ENCODE measurements around the gene MATN4. TPM values are rescaled to one million over a fixed set of nuclear protein-coding genes. Genes with fewer than 3 reads are reported as not detected.

The MATN4 gene
- total and polyA plus RNA-seq, 7 experiments from 2014 or later: 2.3 TPM; not detected in 6

GRCh38 chr20:45341579-45341938, 33.5 kb upstream of the MATN4 start:
- ATAC-seq (no peak), DNase-seq (no peak)
- Mint-ChIP-seq H3K27ac (no peak overlapping the region), H3K27me3 (peaks cover 0 to 13% (median 4%) of the 10 kb centered on the region in 5 donors), H3K4me1 (peaks cover 0 to 53% (median 0%) of the 10 kb centered on the region in 7 donors), H3K36me3 (peaks cover 0 to 1% (median 0%) of the 10 kb centered on the region in 5 donors), H3K4me3 (no peak overlapping the region), H3K9me3 (no peaks in the 10 kb centered on the region)
- no peaks in the 10 kb centered on the region for H3K9me3 ChIP-seq (ENCODE audit: control insufficient read depth in 2 of 3, low read length in 3 of 3)
- H3K36me3 ChIP-seq (ENCODE audit: control insufficient read depth in 2 of 3, insufficient read depth in 3 of 3, low read length in 3 of 3): no peaks in the 10 kb centered on the region
- ChIA-PET CTCF (no interaction called here), POLR2A (no interaction called here)
- no peak overlapping the region for H3K4me3 ChIP-seq (ENCODE audit: low read length)
- no peaks in the 10 kb centered on the region for H3K4me1 ChIP-seq (ENCODE audit: control insufficient read depth in 2 of 2, insufficient read depth in 2 of 2, low read length in 2 of 2)
- no peak overlapping the region for H3K27ac ChIP-seq (ENCODE audit: low read depth, low read length)
- intact Hi-C loops (cut with micrococcal nuclease): no loop called here
- no peaks in the 10 kb centered on the region for H3K27me3 ChIP-seq (ENCODE audit: control insufficient read depth in 2 of 2, insufficient read depth in 2 of 2, low read length in 2 of 2)

- no peaks in the 10 kb centered on the region for H3K9me3 Mint-ChIP-seq
- H3K4me3 Mint-ChIP-seq: no peak overlapping the region
- H3K36me3 Mint-ChIP-seq: peaks cover 0 to 2% (median 0%) of the 10 kb centered on the region in 5 donors
- H3K4me1 ChIP-seq (ENCODE audit: control insufficient read depth in 2 of 2, insufficient read depth in 2 of 2, low read length in 2 of 2): no peaks in the 10 kb centered on the region
- H3K27ac Mint-ChIP-seq: peak overlapping the region in 1 of 9 donors; percentile 23
- H3K4me1 Mint-ChIP-seq: peaks cover 0 to 47% (median 0%) of the 10 kb centered on the region in 7 donors
- H3K36me3 ChIP-seq (ENCODE audit: control insufficient read depth in 2 of 3, insufficient read depth in 3 of 3, low read length in 3 of 3): no peaks in the 10 kb centered on the region
- H3K4me3 ChIP-seq (ENCODE audit: low read length): no peak overlapping the region
- no peak overlapping the region for H3K27ac ChIP-seq (ENCODE audit: low read depth, low read length)
- H3K9me3 ChIP-seq (ENCODE audit: control insufficient read depth in 2 of 3, low read length in 3 of 3): no peaks in the 10 kb centered on the region
- ATAC-seq (no peak), DNase-seq (no peak)
- ChIA-PET POLR2A (no interaction called here), CTCF (interaction anchor here (0.6 kb wide), 1 partner anchor 429 kb away, joined by 3 read pairs; no protein-coding TSS in a partner anchor)
- H3K27me3 Mint-ChIP-seq: peaks cover 0 to 7% (median 4%) of the 10 kb centered on the region in 5 donors
- no peaks in the 10 kb centered on the region for H3K27me3 ChIP-seq (ENCODE audit: control insufficient read depth in 2 of 2, insufficient read depth in 2 of 2, low read length in 2 of 2)
- intact Hi-C loops (cut with micrococcal nuclease): no loop called here
Observed at GRCh38 chr20:45340951-45341350, 32.9 kb upstream of the MATN4 start.

GRCh38 chr20:45340236-45340847, 32.2 kb upstream of the MATN4 start:
- Histone ChIP-seq H3K4me3 (ENCODE audit: low read length) (no peak overlapping the region), H3K4me1 (ENCODE audit: control insufficient read depth in 2 of 2, insufficient read depth in 2 of 2, low read length in 2 of 2) (no peaks in the 10 kb centered on the region), H3K36me3 (ENCODE audit: control insufficient read depth in 2 of 3, insufficient read depth in 3 of 3, low read length in 3 of 3) (no peaks in the 10 kb centered on the region), H3K27me3 (ENCODE audit: control insufficient read depth in 2 of 2, insufficient read depth in 2 of 2, low read length in 2 of 2) (no peaks in the 10 kb centered on the region), H3K9me3 (ENCODE audit: control insufficient read depth in 2 of 3, low read length in 3 of 3) (no peaks in the 10 kb centered on the region), H3K27ac (ENCODE audit: low read depth, low read length) (no peak overlapping the region)
- ChIA-PET CTCF (no interaction called here), POLR2A (no interaction called here)
- intact Hi-C loops (cut with micrococcal nuclease): no loop called here
- DNase-seq: no peak
- H3K4me1 Mint-ChIP-seq: peaks cover 0 to 41% (median 0%) of the 10 kb centered on the region in 7 donors
- no peak overlapping the region for H3K4me3 Mint-ChIP-seq
- no peaks in the 10 kb centered on the region for H3K9me3 Mint-ChIP-seq
- H3K36me3 Mint-ChIP-seq: peaks cover 0 to 7% (median 0%) of the 10 kb centered on the region in 5 donors
- no peak for ATAC-seq
- H3K27me3 Mint-ChIP-seq: peaks cover 0 to 5% (median 1%) of the 10 kb centered on the region in 5 donors
- no peak overlapping the region for H3K27ac Mint-ChIP-seq

- DNase-seq: no peak
- Mint-ChIP-seq H3K27me3 (peaks cover 0 to 1% (median 0%) of the 10 kb centered on the region in 5 donors), H3K4me1 (peaks cover 0 to 36% (median 0%) of the 10 kb centered on the region in 7 donors), H3K36me3 (peaks cover 0 to 7% (median 0%) of the 10 kb centered on the region in 5 donors), H3K27ac (peak overlapping the region in 1 of 9 donors; percentile 42), H3K4me3 (no peak overlapping the region), H3K9me3 (no peaks in the 10 kb centered on the region)
- H3K4me1 ChIP-seq (ENCODE audit: control insufficient read depth in 2 of 2, insufficient read depth in 2 of 2, low read length in 2 of 2): no peaks in the 10 kb centered on the region
- no peak overlapping the region for H3K27ac ChIP-seq (ENCODE audit: low read depth, low read length)
- H3K9me3 ChIP-seq (ENCODE audit: control insufficient read depth in 2 of 3, low read length in 3 of 3): no peaks in the 10 kb centered on the region
- H3K4me3 ChIP-seq (ENCODE audit: low read length): no peak overlapping the region
- intact Hi-C loops (cut with micrococcal nuclease): no loop called here
- ChIA-PET CTCF (no interaction called here), POLR2A (no interaction called here)
- ATAC-seq: no peak
- no peaks in the 10 kb centered on the region for H3K27me3 ChIP-seq (ENCODE audit: control insufficient read depth in 2 of 2, insufficient read depth in 2 of 2, low read length in 2 of 2)
- H3K36me3 ChIP-seq (ENCODE audit: control insufficient read depth in 2 of 3, insufficient read depth in 3 of 3, low read length in 3 of 3): no peaks in the 10 kb centered on the region
Observed at GRCh38 chr20:45339799-45340198, 31.7 kb upstream of the MATN4 start.

GRCh38 chr20:45339084-45339483, 31.0 kb upstream of the MATN4 start:
- peaks cover 0 to 29% (median 0%) of the 10 kb centered on the region in 7 donors for H3K4me1 Mint-ChIP-seq
- no peak overlapping the region for H3K4me3 Mint-ChIP-seq
- no peak overlapping the region for H3K27ac ChIP-seq (ENCODE audit: low read depth, low read length)
- no peaks in the 10 kb centered on the region for H3K9me3 Mint-ChIP-seq
- peaks cover 0 to 7% (median 0%) of the 10 kb centered on the region in 5 donors for H3K36me3 Mint-ChIP-seq
- no peaks in the 10 kb centered on the region for H3K27me3 ChIP-seq (ENCODE audit: control insufficient read depth in 2 of 2, insufficient read depth in 2 of 2, low read length in 2 of 2)
- POLR2A ChIA-PET: no interaction called here
- no peak for DNase-seq
- intact Hi-C loops (cut with micrococcal nuclease): no loop called here
- no peak for ATAC-seq
- H3K4me3 ChIP-seq (ENCODE audit: low read length): no peak overlapping the region
- H3K27ac Mint-ChIP-seq: peak overlapping the region in 1 of 9 donors; percentile 29
- no peaks in the 10 kb centered on the region for H3K36me3 ChIP-seq (ENCODE audit: control insufficient read depth in 2 of 3, insufficient read depth in 3 of 3, low read length in 3 of 3)
- CTCF ChIA-PET: no interaction called here
- no peaks in the 10 kb centered on the region for H3K27me3 Mint-ChIP-seq
- no peaks in the 10 kb centered on the region for H3K4me1 ChIP-seq (ENCODE audit: control insufficient read depth in 2 of 2, insufficient read depth in 2 of 2, low read length in 2 of 2)
- no peaks in the 10 kb centered on the region for H3K9me3 ChIP-seq (ENCODE audit: control insufficient read depth in 2 of 3, low read length in 3 of 3)

- no peak for ATAC-seq
- CTCF ChIA-PET: no interaction called here
Observed at GRCh38 chr20:45338121-45339030, 30.3 kb upstream of the MATN4 start.

More at GRCh38 chr20:45338121-45339030, 30.3 kb upstream of the MATN4 start:
- peaks cover 0 to 7% (median 0%) of the 10 kb centered on the region in 5 donors for H3K36me3 Mint-ChIP-seq
- POLR2A ChIA-PET: no interaction called here
- peaks cover 0 to 28% (median 0%) of the 10 kb centered on the region in 7 donors for H3K4me1 Mint-ChIP-seq
- H3K4me3 Mint-ChIP-seq: no peak overlapping the region
- no peaks in the 10 kb centered on the region for H3K27me3 Mint-ChIP-seq
- intact Hi-C loops (cut with micrococcal nuclease): no loop called here
- H3K9me3 ChIP-seq (ENCODE audit: control insufficient read depth in 2 of 3, low read length in 3 of 3): no peaks in the 10 kb centered on the region
- H3K36me3 ChIP-seq (ENCODE audit: control insufficient read depth in 2 of 3, insufficient read depth in 3 of 3, low read length in 3 of 3): no peaks in the 10 kb centered on the region
- H3K4me1 ChIP-seq (ENCODE audit: control insufficient read depth in 2 of 2, insufficient read depth in 2 of 2, low read length in 2 of 2): no peaks in the 10 kb centered on the region
- DNase-seq: no peak
- H3K27ac ChIP-seq (ENCODE audit: low read depth, low read length): no peak overlapping the region
- H3K9me3 Mint-ChIP-seq: no peaks in the 10 kb centered on the region
- H3K27me3 ChIP-seq (ENCODE audit: control insufficient read depth in 2 of 2, insufficient read depth in 2 of 2, low read length in 2 of 2): no peaks in the 10 kb centered on the region
- H3K4me3 ChIP-seq (ENCODE audit: low read length): no peak overlapping the region
- H3K27ac Mint-ChIP-seq: no peak overlapping the region
